ENCODE measurements around the gene HOXC6.

DNA sequence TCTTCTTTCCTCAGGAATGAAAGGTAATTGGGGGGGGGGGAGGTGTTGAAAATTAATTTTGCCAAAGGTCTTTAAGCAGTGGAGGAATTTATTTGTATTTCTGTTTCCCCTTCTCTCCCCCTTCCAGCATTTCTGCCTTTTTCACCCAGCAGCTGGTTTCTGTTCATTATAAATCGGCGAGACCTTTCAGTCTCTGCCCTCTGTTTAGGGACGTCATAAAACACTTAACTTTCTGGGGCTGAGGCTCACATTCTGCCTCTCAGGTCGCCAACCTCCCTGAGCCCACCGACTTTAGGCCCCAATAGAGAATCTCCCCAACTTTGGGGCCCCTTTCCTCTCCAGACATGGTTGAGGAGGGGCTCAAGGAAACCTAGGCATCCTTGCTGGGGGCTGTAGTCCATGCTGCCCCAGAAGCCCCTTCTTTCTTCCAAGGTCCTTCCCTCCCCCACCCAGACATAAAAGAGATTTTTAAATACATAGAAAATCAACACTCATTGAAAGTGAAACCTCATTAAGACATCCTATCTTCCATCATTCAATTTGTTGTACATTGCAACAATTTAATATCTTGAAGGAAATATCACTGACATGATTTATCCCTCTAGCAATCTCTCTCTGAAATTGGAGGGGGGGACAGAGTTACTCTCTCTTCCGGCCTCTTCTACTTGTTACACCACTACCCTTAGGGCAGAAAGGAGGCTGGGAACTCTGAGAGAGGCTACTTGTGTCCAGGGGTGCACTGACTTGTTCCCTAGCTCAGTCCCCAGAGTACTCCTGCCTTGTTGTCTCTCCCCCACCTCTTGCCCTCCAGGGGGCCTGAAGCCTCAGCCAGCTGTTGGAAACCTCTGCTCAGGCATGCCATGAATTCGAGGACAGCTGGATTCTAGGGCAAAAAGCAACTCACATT, 2.5 kb upstream of the HOXC6 start:
- TF ChIP-seq, protein P1, sequence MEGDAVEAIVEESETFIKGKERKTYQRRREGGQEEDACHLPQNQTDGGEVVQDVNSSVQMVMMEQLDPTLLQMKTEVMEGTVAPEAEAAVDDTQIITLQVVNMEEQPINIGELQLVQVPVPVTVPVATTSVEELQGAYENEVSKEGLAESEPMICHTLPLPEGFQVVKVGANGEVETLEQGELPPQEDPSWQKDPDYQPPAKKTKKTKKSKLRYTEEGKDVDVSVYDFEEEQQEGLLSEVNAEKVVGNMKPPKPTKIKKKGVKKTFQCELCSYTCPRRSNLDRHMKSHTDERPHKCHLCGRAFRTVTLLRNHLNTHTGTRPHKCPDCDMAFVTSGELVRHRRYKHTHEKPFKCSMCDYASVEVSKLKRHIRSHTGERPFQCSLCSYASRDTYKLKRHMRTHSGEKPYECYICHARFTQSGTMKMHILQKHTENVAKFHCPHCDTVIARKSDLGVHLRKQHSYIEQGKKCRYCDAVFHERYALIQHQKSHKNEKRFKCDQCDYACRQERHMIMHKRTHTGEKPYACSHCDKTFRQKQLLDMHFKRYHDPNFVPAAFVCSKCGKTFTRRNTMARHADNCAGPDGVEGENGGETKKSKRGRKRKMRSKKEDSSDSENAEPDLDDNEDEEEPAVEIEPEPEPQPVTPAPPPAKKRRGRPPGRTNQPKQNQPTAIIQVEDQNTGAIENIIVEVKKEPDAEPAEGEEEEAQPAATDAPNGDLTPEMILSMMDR (IDR thresholded peaks at IDR 0.05; ENCODE audit: extremely low read depth in 1 of 2, insufficient read depth in 1 of 2, low read depth in 1 of 2, low read length in 2 of 2), result no peak
- TF ChIP-seq EZH2 (IDR thresholded peaks at IDR 0.05; ENCODE audit: borderline replicate concordance, low read depth, low read length, severe bottlenecking) (no peak), MAX (IDR thresholded peaks at IDR 0.05; ENCODE audit: insufficient read depth, insufficient read length) (no peak), POLR2A (IDR thresholded peaks at IDR 0.05; ENCODE audit: low read depth, low read length) (no peak), POLR2AphosphoS5 (IDR thresholded peaks at IDR 0.05; ENCODE audit: insufficient read depth, low read depth, low read length) (no peak), JUN (IDR thresholded peaks at IDR 0.05; ENCODE audit: borderline replicate concordance, insufficient read depth, insufficient read length, low read depth) (no peak), GATA2 (IDR thresholded peaks at IDR 0.05; ENCODE audit: insufficient read depth, insufficient read length, low read depth, low read length) (no peak)
